Fibroblast of skin of right biceps (primary cell): ENCODE results near the gene CAST.
A peak's percentile ranks its signal among the peaks of the same experiment; 100 is the strongest.
"Not testable (repeated sequence)": the region's sequence is repeated elsewhere in the genome, so short reads cannot be mapped to it uniquely, and the experiment has no call there.

ENCODE experiments used
- DNase-seq: peaks from one replicate; pipeline ENCODE4 v3.0.0-alpha.2; 2013

Gene CAST

GRCh38 chr5:96785326-96786109 lies 123.3 kb downstream of the CAST start:
- no peak for DNase-seq

- no peak for DNase-seq
Measured at GRCh38 chr5:96788112-96788749, 126.1 kb downstream of the CAST start.

- DNase-seq: no peak
Measured at GRCh38 chr5:96789794-96790330, 127.7 kb downstream of the CAST start.

GRCh38 chr5:96790961-96791504 lies 128.9 kb downstream of the CAST start:
- DNase-seq: peak; percentile 59

GRCh38 chr5:96794757-96795156 lies 132.6 kb downstream of the CAST start:
- no peak for DNase-seq

GRCh38 chr5:96795626-96796025 lies 133.4 kb downstream of the CAST start:
- DNase-seq: no peak

GRCh38 chr5:96796434-96796833 lies 134.3 kb downstream of the CAST start:
- no peak for DNase-seq

GRCh38 chr5:96801718-96802117 lies 139.5 kb downstream of the CAST start:
- DNase-seq: not testable (repeated sequence)

- peak; percentile 68 for DNase-seq
Measured at GRCh38 chr5:96807075-96807654, 145.0 kb downstream of the CAST start.

- DNase-seq: no peak
Measured at GRCh38 chr5:96808541-96808828, 146.3 kb downstream of the CAST start.

- DNase-seq: no peak
Measured at GRCh38 chr5:96808868-96809558, 146.8 kb downstream of the CAST start.

GRCh38 chr5:96809921-96810320 lies 147.7 kb downstream of the CAST start:
- no peak for DNase-seq

GRCh38 chr5:96812851-96813250 lies 150.7 kb downstream of the CAST start:
- no peak for DNase-seq

- no peak for DNase-seq
Measured at GRCh38 chr5:96814041-96814440, 151.9 kb downstream of the CAST start.

- DNase-seq: no peak
Measured at GRCh38 chr5:96816411-96816939, 154.3 kb downstream of the CAST start.

GRCh38 chr5:96816991-96817390 lies 154.8 kb downstream of the CAST start:
- no peak for DNase-seq

GRCh38 chr5:96817506-96817905 lies 155.3 kb downstream of the CAST start:
- no peak for DNase-seq

GRCh38 chr5:96818125-96818788 lies 156.1 kb downstream of the CAST start:
- DNase-seq: no peak

- no peak for DNase-seq
Measured at GRCh38 chr5:96819806-96820205, 157.6 kb downstream of the CAST start.

GRCh38 chr5:96821260-96821916 lies 159.2 kb downstream of the CAST start:
- DNase-seq: peak; percentile 28

- no peak for DNase-seq
Measured at GRCh38 chr5:96822686-96823459, 160.7 kb downstream of the CAST start.
